Measurements from ENCODE around the gene KIRREL1.
"Not testable (repeated sequence)": the region's sequence is repeated elsewhere in the genome, so short reads cannot be mapped to it uniquely, and the experiment has no call there.

Gene KIRREL1

DNA sequence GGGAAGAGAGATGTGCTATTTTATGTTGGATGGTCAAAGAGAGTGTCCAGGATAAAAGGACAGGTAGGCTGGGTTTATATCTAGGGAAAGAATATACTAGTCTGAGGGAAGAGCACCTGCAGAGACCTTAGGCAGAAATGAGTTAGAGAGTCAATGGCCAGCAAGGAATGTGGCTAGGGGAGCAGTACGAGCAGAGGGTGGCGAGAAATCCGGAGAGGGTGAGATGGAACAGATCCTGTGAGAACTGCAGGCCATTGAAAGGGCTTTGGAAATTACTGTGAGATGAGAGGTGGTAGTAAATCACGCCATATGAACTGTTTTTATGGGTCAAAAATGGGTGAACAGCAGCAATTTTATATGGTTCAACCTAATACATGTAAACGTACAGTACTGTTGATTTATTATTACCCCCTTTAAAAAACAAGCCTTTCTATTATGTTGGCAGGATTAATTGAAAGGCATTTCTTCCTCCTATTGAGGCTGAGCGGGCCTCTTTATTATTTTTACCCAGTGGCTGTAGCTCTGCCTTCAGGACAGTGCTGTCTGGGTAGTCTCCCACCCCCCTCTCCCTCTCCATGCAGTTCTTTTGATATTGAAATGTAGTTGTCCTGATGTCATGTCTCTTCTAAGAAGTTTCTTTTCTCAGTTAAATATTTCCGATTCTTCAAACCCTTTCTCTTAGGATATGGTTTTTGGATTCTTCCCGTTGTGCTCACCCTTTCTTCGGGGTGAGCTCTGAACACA, 112.1 kb downstream of the KIRREL1 start:
- DNase-seq (ENCODE audit: low read depth in 2 of 2) = no peak

- no peak for DNase-seq (ENCODE audit: low read depth in 2 of 2)
These were observed 114.5 kb downstream of the KIRREL1 start for GRCh38 chr1:158107916-158108315.

DNA sequence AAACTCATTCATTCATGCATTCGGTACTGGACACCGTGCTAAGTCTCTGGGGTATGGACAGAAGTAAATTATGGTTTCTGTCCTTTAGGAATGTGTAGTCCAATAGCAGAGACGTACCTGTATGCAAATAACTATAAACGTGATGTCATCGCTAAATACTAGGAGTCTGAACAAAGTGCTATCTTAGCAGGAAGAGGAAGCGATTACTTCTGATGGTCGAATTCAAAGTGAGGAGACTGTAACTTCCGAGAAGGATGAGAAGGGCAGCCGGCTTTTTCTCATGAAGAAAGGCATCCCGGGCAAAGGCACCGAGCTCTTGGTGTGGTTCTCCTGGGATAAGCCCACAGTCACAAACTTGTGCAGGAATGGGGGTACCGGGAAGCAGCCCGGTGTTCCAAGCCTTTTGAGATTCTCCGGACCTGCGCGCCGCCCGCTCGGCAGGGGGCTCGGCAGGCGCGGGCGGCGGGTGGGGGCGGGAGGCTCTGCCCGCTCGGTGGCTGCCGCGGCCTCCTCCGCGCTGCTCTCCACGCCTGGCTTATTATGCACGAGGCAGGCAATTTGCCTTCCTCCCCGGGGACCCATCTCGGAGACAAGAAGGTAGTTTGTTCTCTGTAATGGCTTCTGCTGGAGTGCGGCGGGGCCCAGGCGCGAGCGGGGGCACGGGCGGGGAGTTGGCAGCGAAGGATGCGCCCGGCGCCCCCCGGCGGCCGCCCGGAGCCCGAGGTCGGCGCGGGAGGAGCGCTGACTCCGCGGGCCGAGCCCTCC, 119.7 kb downstream of the KIRREL1 start:
- DNase-seq (ENCODE audit: low read depth in 2 of 2) = no peak

DNA sequence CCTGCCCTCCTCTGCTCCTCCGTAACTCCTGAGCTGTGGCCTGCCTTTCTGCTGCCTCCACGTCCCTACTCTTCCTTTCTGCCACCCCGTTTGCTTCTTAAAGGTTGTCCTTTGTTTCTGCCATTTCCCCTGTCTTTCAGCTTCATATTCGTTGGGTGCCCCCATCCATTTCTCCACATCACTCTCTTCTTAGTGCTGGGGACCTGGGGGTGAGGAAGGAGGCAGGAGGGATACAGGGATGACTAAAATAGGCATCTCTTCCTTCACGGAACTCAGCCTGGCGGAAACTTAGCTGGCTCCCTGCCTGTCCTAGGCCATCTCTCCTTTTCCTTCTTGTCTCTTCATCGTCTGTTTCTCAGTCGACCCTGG, 120.3 kb downstream of the KIRREL1 start:
- DNase-seq (ENCODE audit: low read depth in 2 of 2) = no peak

DNA sequence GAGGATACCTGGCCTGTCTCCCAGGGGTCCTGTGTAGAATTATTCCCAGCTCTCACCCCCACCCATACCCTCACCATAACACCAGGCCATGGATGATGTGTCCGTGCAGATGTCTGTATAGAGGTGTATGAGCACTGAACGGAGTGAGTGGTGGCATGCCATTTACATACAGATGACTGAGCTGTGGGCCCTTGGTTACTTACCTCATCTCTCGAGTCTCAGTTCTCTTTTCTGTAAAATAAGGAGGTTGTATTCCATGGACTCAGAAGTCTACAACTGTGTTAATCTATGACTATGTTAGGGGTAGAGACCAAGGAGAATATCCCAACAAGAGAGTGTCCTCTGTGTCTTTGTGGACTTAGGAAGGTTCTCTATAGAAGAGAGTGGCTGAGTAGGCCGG, 121.7 kb downstream of the KIRREL1 start:
- DNase-seq (ENCODE audit: low read depth in 2 of 2) = no peak

DNA sequence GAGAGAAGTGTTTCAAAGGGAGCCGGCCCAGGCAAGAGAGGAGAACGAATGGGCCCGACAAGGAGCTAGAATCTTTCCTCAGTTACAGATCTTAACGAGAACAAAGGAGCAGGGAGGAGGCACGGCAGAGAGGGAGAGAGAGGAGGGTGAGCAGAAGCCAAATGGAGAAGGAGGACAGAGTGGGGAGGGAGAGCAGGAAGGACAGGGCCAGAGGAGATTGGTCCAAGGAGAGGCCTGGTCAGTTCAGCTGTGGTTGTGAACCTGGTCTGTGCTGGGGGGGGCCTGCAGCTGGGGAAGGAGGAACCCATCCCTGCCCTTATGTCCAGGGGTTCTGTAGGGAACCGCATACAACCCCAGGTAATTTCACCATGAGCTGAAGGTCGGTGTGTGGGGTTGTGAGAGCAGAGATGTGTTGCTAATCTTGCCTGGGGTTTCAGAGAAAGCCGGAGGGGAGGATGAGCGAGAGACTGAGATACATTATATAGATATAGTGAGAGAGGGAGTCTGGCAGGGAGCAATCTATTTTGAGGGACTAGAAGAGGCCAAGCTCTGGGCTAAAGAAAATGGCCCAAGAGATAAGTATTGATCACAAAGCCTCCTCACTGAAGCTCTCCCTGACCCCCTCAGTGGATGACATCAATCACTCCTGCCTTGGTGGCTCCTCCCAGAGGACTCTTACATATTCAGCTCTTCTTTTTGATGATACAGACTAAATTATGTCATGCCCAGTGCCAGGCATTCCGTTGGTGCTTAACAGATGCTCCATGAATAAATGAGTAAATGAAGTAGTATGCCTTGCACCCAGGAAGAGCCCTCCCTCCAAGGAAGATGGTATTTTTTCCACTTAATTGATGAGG, 123.1 kb downstream of the KIRREL1 start:
- no peak for DNase-seq (ENCODE audit: low read depth in 2 of 2)

- DNase-seq (ENCODE audit: low read depth in 2 of 2) = peak in 1 of 2 donors; percentile 23
These were observed 124.6 kb downstream of the KIRREL1 start for GRCh38 chr1:158117854-158118704.

- DNase-seq (ENCODE audit: low read depth in 2 of 2) = no peak
These were observed 125.4 kb downstream of the KIRREL1 start for GRCh38 chr1:158118713-158119402.

- DNase-seq (ENCODE audit: low read depth in 2 of 2) = no peak
These were observed 126.7 kb downstream of the KIRREL1 start for GRCh38 chr1:158119976-158120653.

DNA sequence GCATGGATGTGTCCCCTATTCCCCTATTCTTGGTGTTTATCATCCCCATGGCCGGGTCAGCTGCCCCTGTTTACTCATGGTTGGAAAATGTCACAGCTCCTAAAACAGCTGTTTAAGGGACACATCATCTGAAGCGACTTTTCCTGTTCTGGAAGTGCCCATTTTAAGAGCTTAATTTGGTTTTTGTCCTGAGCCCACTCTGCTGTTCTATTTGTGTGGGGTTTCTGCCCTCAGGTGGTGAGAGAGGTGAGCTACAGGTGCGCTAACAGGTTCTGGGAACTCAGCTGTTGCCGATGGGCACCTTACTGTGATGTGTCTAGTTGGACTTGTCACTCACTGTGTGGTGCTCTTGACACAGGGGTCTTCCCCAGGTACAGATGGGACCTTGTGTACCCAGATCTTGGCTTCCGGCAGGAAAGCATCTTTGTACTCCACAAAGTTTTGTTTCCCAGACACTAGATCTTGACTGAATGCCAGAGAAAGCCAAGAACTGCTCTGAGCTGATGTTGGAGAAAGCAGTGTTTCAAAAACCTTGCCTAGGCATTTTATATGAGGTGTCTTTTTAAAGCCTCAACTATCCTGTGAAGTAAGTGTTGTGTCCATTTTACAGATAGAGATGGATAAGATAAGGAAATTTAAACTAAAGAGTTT, 128.3 kb downstream of the KIRREL1 start:
- DNase-seq (ENCODE audit: low read depth in 2 of 2) = no peak

GRCh38 chr1:158122833-158123388, 129.5 kb downstream of the KIRREL1 start:
- DNase-seq (ENCODE audit: low read depth in 2 of 2) = no peak

- DNase-seq (ENCODE audit: low read depth in 2 of 2) = no peak
These were observed 130.6 kb downstream of the KIRREL1 start for GRCh38 chr1:158124034-158124433.

DNA sequence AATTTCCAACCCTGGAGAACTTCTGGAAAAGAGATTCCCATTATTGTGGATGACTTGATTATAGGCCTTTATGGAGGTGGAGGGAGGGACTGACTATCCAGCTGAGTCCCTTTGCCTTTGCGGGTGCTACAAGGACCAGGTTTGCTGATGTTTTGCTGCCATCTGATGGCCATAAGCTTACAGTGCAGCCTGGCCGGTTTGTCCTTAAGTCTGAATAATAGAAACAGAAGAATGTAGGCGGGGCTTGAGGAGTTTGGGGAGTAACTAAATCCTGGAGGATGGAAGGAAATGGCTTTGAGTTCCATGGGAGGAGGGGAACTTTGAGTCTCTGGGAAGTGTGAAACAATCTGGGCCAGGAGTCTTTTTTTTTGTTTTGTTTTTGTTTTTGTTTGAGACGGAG, 131.6 kb downstream of the KIRREL1 start:
- DNase-seq (ENCODE audit: low read depth in 2 of 2) = peak in 1 of 2 donors; percentile 40

DNA sequence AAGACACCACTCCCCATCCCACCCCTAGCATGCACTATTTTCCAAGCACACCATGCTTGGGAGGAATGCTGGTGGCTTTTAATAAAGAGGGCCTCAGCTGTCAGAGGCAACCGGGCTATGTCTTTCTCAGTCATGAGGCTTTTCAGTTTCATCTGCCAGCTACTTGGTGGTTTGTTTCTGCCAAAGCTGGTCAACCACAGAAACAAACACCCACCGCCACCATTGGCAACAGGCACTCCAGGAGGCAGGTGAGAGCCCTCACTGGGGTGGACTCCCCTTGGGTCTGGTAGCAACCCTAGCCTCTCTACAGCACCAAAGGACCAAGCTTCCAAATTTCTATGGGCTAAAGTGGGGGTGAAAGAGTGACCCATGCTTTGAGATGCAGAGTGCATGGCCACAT, 133.0 kb downstream of the KIRREL1 start:
- no peak for DNase-seq (ENCODE audit: low read depth in 2 of 2)

GRCh38 chr1:158128531-158128930, 135.1 kb downstream of the KIRREL1 start:
- DNase-seq (ENCODE audit: low read depth in 2 of 2) = not testable (repeated sequence)

DNA sequence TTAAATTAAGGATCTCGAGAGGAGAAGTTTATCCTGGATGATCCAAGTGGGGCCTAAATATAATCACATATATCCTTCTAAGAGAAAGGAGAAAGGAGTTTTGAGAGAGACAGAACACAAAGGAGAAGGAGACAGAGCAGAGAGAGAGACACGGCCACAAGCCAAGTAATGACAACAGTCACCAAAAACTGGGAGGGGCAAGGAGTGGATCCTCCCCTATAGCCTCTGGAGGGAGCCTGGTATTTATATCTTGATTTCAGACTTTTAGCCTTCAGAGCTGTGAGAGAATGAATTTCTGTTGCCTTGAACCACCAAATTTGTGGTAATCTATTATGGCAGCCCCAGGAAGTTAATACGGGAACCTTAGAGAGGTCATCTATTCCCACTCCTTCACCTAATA, 137.8 kb downstream of the KIRREL1 start:
- DNase-seq (ENCODE audit: low read depth in 2 of 2) = no peak

GRCh38 chr1:158140764-158141192, 147.3 kb downstream of the KIRREL1 start:
- DNase-seq (ENCODE audit: low read depth in 2 of 2) = no peak

GRCh38 chr1:158145173-158145719, 151.8 kb downstream of the KIRREL1 start:
- DNase-seq (ENCODE audit: low read depth in 2 of 2) = no peak

DNA sequence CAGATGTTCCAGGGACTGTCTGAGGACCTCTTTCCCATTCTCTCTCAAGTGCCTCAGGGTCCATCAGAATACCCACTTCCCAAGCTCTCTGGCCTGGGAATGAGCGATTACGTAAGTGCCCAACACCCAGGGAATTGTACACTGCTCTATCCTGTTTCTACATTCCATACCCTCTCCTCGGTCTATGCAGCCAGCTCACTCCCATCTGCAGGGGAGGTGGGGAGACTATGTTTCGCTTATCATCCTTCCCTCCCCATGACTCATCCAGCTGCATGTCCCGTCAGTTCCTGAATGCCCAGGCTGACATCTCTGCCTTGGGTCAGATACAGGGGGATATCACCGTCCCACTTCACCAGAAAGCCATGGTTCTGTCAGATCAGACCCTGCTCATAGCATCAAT, 152.7 kb downstream of the KIRREL1 start:
- no peak for DNase-seq (ENCODE audit: low read depth in 2 of 2)

All from stimulated activated CD8-positive, alpha-beta memory T cell treated with anti-CD3 and anti-CD28 coated beads, Interleukin-15, amount 100 ng/mL, for 4 hours (primary cell).